B cell (primary cell): ENCODE data around the gene TKT. TPM values are rescaled to one million over a fixed set of nuclear protein-coding genes. Genes with fewer than 3 reads are reported as not detected.

ENCODE experiments used
- ATAC-seq: fragments of 200-7000 bp; cut with Tn5 transposase; one replicate; pipeline ENCODE4 v1.10.0; 2021; ENCODE audit warnings: low read depth, mild to moderate bottlenecking, moderate number of reproducible peaks, moderate library complexity
- CTCF ChIA-PET: fragments of 350-600 bp; sonication (Branson Sonifier 250); formaldehyde crosslinking; loops from one replicate; lab custom pipeline; 2021; ENCODE audit warnings: antibody characterized with exemption, inconsistent platforms; lab: Charles Lee
- POLR2A ChIA-PET: fragments of 350-600 bp; sonication (Branson Sonifier 250); formaldehyde crosslinking; loops from one replicate; lab custom pipeline; 2021; ENCODE audit warnings: antibody characterized with exemption; lab: Charles Lee
- DNase-seq: peaks from one replicate; pipeline ENCODE4 v3.0.0; 2013
- H2AFZ ChIP-seq: 2 replicates; pipeline ENCODE4 v1.6.1; 2012; ENCODE audit warnings: mild to moderate bottlenecking, low read depth, low read length; ENCODE audit not compliant: insufficient read depth, poor library complexity, severe bottlenecking
- H3K27ac ChIP-seq, 2 donors: 1 replicate in 1 of 2; 2 replicates in 1 of 2; pipeline ENCODE4 v1.5.1; 2012 to 2013; ENCODE audit warnings: low read length in 2 of 2, mild to moderate bottlenecking in 2 of 2, moderate library complexity in 1 of 2
- H3K27me3 ChIP-seq, 4 experiments: fragments of 200-600 bp in 1 of 4; sonication (generic) in 1 of 4; replicated peaks in 1 of 4; 1 replicate in 2 of 4; 2 replicates in 2 of 4; pipeline versions ENCODE4 v1.6.1 to v1.7.0; 2013 to 2016; ENCODE audit warnings: low read length in 3 of 4, mild to moderate bottlenecking in 2 of 4, mixed read lengths in 1 of 4, moderate library complexity in 1 of 4; ENCODE audit not compliant: insufficient read depth in 4 of 4, control insufficient read depth in 3 of 4; ENCODE audit errors: control extremely low read depth in 1 of 4
- H3K36me3 ChIP-seq, 2 experiments: replicated peaks in 1 of 2; 1 replicate in 1 of 2; 2 replicates in 1 of 2; pipeline versions ENCODE4 v1.6.1 to v1.7.1; 2013; ENCODE audit warnings: low read length in 1 of 2; ENCODE audit not compliant: insufficient read depth in 2 of 2, control insufficient read depth in 1 of 2; ENCODE audit errors: control extremely low read depth in 1 of 2, extremely low read depth in 1 of 2
- H3K4me1 ChIP-seq, 2 donors: fragments of 200-600 bp in 1 of 2; sonication (generic) in 1 of 2; 1 replicate in 1 of 2; 2 replicates in 1 of 2; pipeline versions ENCODE4 v1.5.1 to v1.6.1; 2013 to 2017; ENCODE audit warnings: low read length in 2 of 2; ENCODE audit not compliant: control insufficient read depth in 2 of 2, insufficient read depth in 2 of 2
- H3K4me2 ChIP-seq: replicated peaks from 2 replicates; pipeline ENCODE3; 2012; ENCODE audit warnings: mild to moderate bottlenecking, low read depth, low read length; ENCODE audit not compliant: poor library complexity, severe bottlenecking
- H3K4me3 ChIP-seq, 5 experiments: fragments of 200-600 bp in 1 of 5; sonication (generic) in 1 of 5; 1 replicate in 3 of 5; 2 replicates in 2 of 5; pipeline versions ENCODE4 v1.5.1 to v1.7.0; 2011 to 2016; ENCODE audit warnings: low read length in 4 of 5, mild to moderate bottlenecking in 4 of 5, low read depth in 2 of 5, control low read depth in 1 of 5, moderate library complexity in 1 of 5; ENCODE audit not compliant: insufficient read depth in 1 of 5; ENCODE audit errors: control extremely low read depth in 1 of 5, extremely low read depth in 1 of 5
- H3K79me2 ChIP-seq: fragments of 200-600 bp; sonication (generic); one replicate; pipeline ENCODE4 v1.6.0; 2016; ENCODE audit warnings: low read length; ENCODE audit not compliant: control insufficient read depth, insufficient read depth
- H3K9ac ChIP-seq: fragments of 200-600 bp; sonication (generic); 2 replicates; pipeline ENCODE4 v1.6.1; 2017; ENCODE audit warnings: mild to moderate bottlenecking, low read length, moderate library complexity
- H3K9me3 ChIP-seq, 3 donors: one replicate each; pipeline versions ENCODE4 v1.6.1 to v1.7.1; 2013; ENCODE audit warnings: low read length in 2 of 3; ENCODE audit not compliant: control insufficient read depth in 2 of 3, insufficient read depth in 1 of 3; ENCODE audit errors: control extremely low read depth in 1 of 3
- H4K20me1 ChIP-seq: 2 replicates; pipeline ENCODE4 v1.6.0; 2012; ENCODE audit warnings: mild to moderate bottlenecking, low read length; ENCODE audit not compliant: insufficient read depth, control insufficient read depth, poor library complexity, severe bottlenecking
- H3K27ac Mint-ChIP-seq: one replicate; pipeline ENCODE4 v1.8.0; 2021; ENCODE audit warnings: mixed read lengths
- H3K27me3 Mint-ChIP-seq: one replicate; pipeline ENCODE4 v1.8.0; 2021; ENCODE audit warnings: mixed read lengths
- H3K4me1 Mint-ChIP-seq: one replicate; pipeline ENCODE4 v1.8.0; 2021; ENCODE audit warnings: mixed read lengths
- H3K4me3 Mint-ChIP-seq: one replicate; pipeline ENCODE4 v1.8.0; 2021; ENCODE audit warnings: mixed read lengths
- H3K9me3 Mint-ChIP-seq: one replicate; pipeline ENCODE4 v1.8.0; 2022; ENCODE audit warnings: mixed read lengths; ENCODE audit not compliant: insufficient read depth
- EZH2 ChIP-seq: IDR thresholded peaks from 2 replicates; pipeline ENCODE4 v1.6.1; 2012; ENCODE audit warnings: borderline replicate concordance, low read depth, mild to moderate bottlenecking, moderate library complexity, low read length; ENCODE audit not compliant: insufficient read depth, poor library complexity, severe bottlenecking
- WGBS: methylation state at CpG from one replicate; pipeline ENCODE4 v1.1.5; 2013; ENCODE audit warnings: missing lambda C conversion rate; ENCODE audit not compliant: insufficient coverage; 5-methylcytosine and 5-hydroxymethylcytosine counted together
- intact Hi-C: fragments of 100-400 bp; cut with micrococcal nuclease; formaldehyde crosslinking; loops from one replicate; pipeline ENCODE4 v1.10.0; 2022
- polyA plus RNA-seq: library from polyadenylated mRNA; depleted of rRNA; stranded (reverse); fragments of >200 nt; gene quantifications from 2 replicates; pipeline ENCODE4 v1.2.3, GENCODE V29; 2012
- total RNA-seq, 2 donors: library from RNA; stranded (reverse); fragments of 120-200 nt in 1 of 2; gene quantifications; 1 replicate in 1 of 2; 2 replicates in 1 of 2; pipeline versions ENCODE4 v1.2.3 to v1.2.4, GENCODE V29; 2013 to 2022
- TF ChIP-seq, protein P1 (sequence below): fragments of 200-600 bp; IDR thresholded peaks from one replicate; pipeline ENCODE4 v1.8.0; 2022; ENCODE audit warnings: antibody characterized with exemption, mild to moderate bottlenecking

TKT gene
- total and polyA plus RNA-seq, 2 donors (not counting 1 experiment from before 2014, with no cell fraction given), result 69.5 to 81.0 TPM

DNA sequence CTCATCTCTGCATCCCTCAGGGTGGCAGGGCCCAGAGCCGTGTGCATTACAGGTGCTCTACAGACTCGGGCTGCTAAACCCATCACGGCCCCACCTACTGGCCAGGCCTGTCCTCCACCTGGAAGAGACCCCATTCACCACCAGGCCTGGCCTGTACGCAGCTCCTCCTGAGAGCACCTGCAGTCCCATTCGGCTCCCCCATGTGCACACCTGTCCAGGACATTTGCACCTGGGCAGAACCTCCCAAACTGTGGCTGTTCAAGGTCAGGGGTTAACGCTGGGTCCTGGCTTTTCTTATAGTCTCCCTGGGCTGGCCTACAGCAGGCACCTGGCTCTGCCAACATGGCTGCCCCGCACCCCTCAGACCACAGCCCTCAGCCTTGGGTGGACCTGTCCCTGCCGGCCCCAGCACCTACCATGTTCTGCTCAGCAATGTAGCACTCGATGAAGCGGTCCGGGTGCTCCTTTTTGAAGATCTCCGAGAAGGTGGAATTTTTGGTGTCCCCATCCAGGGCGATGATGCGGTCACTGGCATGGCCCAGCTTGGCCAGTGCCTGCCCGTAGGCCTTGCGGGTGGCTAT is 25.7 kb downstream of the TKT start:
- no peaks in the 10 kb centered on the region for H3K27me3 ChIP-seq
- TF ChIP-seq EZH2, result no peak
- TF ChIP-seq, protein P1, sequence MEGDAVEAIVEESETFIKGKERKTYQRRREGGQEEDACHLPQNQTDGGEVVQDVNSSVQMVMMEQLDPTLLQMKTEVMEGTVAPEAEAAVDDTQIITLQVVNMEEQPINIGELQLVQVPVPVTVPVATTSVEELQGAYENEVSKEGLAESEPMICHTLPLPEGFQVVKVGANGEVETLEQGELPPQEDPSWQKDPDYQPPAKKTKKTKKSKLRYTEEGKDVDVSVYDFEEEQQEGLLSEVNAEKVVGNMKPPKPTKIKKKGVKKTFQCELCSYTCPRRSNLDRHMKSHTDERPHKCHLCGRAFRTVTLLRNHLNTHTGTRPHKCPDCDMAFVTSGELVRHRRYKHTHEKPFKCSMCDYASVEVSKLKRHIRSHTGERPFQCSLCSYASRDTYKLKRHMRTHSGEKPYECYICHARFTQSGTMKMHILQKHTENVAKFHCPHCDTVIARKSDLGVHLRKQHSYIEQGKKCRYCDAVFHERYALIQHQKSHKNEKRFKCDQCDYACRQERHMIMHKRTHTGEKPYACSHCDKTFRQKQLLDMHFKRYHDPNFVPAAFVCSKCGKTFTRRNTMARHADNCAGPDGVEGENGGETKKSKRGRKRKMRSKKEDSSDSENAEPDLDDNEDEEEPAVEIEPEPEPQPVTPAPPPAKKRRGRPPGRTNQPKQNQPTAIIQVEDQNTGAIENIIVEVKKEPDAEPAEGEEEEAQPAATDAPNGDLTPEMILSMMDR, result no peak
- Mint-ChIP-seq H3K9me3 (no peaks in the 10 kb centered on the region), H3K4me1 (no peaks in the 10 kb centered on the region), H3K4me3 (no peak overlapping the region), H3K27ac (no peak overlapping the region), H3K27me3 (no peaks in the 10 kb centered on the region)
- no peaks in the 10 kb centered on the region for H3K79me2 ChIP-seq
- no peak overlapping the region for H3K9ac ChIP-seq
- no peaks in the 10 kb centered on the region for H4K20me1 ChIP-seq
- H3K4me3 ChIP-seq, result no peak overlapping the region
- H3K4me2 ChIP-seq, result no peak overlapping the region
- peaks cover 0 to 91% of the 10 kb centered on the region in 2 experiments for H3K36me3 ChIP-seq
- CTCF ChIA-PET, result no interaction called here
- intact Hi-C loops, result no loop called here
- POLR2A ChIA-PET, result no interaction called here
- no peaks in the 10 kb centered on the region for H3K9me3 ChIP-seq
- ATAC-seq (no peak), DNase-seq (no peak)
- H3K27ac ChIP-seq, result no peak overlapping the region
- no peak overlapping the region for H2AFZ ChIP-seq
- no peaks in the 10 kb centered on the region for H3K4me1 ChIP-seq
- 87% methylated on average over 16 of the region's 16 CpGs for WGBS

GRCh38 chr3:53229606-53230005 is 26.2 kb downstream of the TKT start:
- Mint-ChIP-seq H3K27ac (no peak overlapping the region), H3K27me3 (no peaks in the 10 kb centered on the region), H3K9me3 (no peaks in the 10 kb centered on the region), H3K4me1 (no peaks in the 10 kb centered on the region), H3K4me3 (no peak overlapping the region)
- Histone ChIP-seq H3K79me2 (no peaks in the 10 kb centered on the region), H3K9me3 (no peaks in the 10 kb centered on the region), H3K4me2 (no peak overlapping the region), H4K20me1 (no peaks in the 10 kb centered on the region), H3K4me3 (no peak overlapping the region), H2AFZ (no peak overlapping the region), H3K27ac (no peak overlapping the region), H3K27me3 (no peaks in the 10 kb centered on the region), H3K4me1 (no peaks in the 10 kb centered on the region), H3K36me3 (peaks cover 0 to 93% of the 10 kb centered on the region in 2 experiments), H3K9ac (no peak overlapping the region)
- ChIA-PET POLR2A (no interaction called here), CTCF (no interaction called here)
- TF ChIP-seq, protein P1, result no peak
- no peak for DNase-seq
- ATAC-seq, result no peak
- intact Hi-C loops, result no loop called here
- 92% methylated on average over 2 of the region's 2 CpGs for WGBS
